NCI-H510A (cell line): ENCODE results near the gene SLC15A5.

Experiments
- DNase-seq: peaks from one replicate; lab custom pipeline; 2025; lab: John Stamatoyannopoulos, UW

SLC15A5 gene

DNA sequence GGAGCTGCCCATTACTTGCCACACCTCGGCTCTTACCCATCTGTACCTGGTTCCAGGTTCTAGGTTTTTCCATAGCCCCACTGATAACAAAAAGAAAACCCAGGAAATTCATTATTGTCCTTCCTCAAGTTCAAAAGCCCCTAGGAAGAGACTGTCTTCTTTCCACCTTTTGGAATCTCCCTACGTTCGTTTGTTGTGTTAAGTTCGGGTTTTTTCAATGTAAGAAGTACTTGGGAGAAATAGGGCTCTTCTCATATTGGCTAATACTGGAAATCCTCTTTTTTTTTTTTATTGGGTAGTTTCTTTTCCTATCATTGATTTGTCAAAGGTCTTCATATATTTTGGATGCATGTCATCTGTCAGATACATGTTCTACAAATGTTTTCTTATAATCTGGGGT lies 17.3 kb downstream of the SLC15A5 start:
- DNase-seq = no peak

GRCh38 chr12:16258963-16259362 lies 18.5 kb downstream of the SLC15A5 start:
- no peak for DNase-seq

DNA sequence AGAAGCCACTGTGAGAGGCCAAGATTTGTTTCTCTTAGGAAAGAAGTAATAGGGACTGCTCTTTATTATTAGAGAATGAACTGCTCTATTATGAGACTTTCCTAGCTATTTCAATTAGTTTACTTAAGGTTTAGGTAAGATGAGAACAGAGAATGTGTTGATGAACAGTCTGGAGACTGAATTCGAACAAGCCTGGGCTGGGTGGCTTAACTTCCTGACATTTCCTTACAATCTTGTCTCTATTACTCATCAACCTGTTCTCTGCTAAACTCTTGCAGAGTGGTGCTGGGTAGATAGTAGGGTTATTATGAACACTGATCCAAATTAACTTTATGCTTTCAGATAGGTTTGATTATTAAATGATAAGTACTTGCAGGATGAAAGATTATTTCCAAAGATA lies 31.2 kb downstream of the SLC15A5 start:
- DNase-seq = no peak

DNA sequence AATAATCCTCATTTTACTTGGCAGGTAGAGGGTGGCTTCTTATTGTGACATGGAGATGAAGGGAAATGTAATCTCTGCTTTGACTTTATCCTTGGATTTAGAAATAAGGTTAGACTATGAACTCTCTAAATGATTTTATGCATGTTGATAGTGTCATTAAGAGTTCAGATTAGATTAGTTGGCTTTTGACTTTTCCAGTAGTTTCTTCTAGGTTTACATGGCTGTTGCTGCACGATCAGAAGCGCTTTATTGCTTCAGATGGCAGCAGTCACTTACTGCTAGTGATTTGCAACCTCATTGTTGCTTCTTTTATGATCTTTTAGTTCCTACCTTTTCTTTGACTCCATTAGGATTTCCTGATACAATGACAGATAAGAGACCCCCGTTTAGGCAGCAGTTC lies 32.3 kb downstream of the SLC15A5 start:
- DNase-seq = no peak

DNA sequence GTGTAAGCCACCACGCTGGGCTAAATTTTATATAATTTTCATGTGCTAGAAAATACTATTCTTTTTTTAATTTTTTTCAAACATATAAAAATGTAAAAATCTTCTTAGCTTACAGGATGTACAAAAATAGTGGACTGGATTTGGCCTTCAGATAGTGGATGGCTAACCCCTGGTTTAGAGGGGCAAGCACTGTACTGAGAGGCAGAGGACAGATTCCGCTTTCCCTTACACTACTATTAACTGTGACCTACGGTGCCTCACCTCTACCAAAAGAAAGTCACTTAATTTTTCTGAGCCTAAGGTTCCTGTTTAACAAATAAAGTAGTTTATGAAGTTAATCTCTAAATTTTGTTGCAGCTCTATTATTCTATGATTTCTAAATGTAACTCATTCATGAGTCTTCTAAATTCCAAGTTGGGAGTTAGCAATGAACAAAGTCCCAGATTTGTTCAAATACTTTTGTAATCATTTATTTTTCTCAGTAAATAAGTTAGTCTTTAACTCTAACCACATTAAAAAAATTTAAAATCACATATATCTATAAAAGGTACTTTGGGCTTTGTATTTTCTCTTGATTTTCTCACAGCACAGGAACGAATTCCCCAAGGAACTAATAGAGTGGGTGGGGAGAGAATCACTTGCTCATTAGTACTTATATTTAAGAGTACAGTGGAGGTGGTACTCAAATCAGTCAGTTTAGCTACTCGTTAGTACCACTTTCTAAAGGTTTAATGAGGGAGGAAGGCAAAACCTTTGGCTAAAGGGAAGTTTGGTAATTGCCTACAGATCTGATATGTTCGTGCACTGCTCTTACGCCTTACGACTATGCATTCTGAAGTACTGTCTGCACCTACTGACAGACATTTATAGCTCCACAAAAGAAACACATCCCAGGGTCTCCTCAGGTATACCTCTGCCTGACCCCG lies 33.7 kb downstream of the SLC15A5 start:
- DNase-seq = no peak

- no peak for DNase-seq
Observed at GRCh38 chr12:16241346-16241745, 36.1 kb downstream of the SLC15A5 start.

- DNase-seq = no peak
Observed at GRCh38 chr12:16238661-16239060, 38.8 kb downstream of the SLC15A5 start.

GRCh38 chr12:16229676-16230075 lies 47.8 kb downstream of the SLC15A5 start:
- DNase-seq = no peak

- DNase-seq = no peak
Observed at GRCh38 chr12:16228067-16228466, 49.4 kb downstream of the SLC15A5 start.

GRCh38 chr12:16225692-16226091 lies 51.8 kb downstream of the SLC15A5 start:
- DNase-seq = no peak

DNA sequence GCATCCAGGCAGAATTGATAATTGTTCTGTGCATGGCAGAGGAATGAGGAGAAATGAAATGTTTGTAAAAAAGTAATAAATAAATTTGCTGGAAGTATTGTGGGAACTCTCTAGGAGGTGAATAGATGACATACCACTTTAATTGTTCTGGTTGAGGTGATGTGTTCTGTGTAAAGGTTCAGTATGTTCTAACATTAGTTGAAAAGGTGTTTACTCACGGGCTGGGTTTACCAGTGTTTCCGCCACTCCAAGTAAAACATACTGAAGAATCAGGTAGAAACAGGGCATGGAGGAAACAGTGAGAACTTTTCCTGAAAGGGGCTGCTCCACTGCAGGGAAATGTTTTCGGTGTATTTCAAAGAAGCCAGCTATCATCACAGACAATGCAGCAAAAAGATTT lies 53.3 kb downstream of the SLC15A5 start:
- DNase-seq = no peak

GRCh38 chr12:16221776-16222175 lies 55.7 kb downstream of the SLC15A5 start:
- no peak for DNase-seq

DNA sequence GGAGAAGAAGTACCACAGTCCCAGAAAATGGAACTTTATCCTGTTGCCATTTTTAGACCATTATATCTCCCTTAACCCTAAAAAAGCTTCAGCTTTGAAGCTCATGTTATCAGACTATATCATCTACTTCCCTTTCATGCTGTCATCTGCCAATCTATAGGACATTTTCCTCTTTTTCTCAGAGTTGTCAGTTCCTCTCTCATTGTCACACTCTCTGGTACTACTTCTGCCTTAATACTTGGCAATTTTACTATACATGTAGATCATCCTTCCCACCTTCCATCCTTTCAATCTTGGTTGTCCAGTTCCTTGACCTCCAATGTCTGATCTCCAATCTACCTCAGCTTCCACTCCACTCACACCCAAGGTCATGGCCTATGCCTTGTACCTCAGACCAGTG lies 57.4 kb downstream of the SLC15A5 start:
- no peak for DNase-seq

GRCh38 chr12:16218934-16219751 lies 58.3 kb downstream of the SLC15A5 start:
- no peak for DNase-seq

DNA sequence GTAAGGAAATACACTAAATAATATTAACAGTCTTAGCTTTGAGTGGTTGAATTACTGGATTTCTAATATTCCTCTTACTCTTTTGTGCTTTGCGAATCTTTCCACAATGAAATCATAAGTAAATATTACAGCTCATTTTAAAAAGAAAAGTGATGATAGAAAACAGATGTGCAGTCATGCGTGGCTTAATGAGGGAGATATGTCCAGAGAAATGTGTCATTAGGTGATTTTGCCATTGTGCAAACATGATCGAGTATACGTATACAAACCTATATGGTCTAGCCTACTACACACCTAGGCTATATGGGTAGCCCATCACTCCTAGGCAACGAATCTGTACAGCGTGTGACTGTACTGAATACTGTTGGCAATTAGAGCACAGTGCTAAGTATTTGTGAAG lies 59.3 kb downstream of the SLC15A5 start:
- DNase-seq = no peak

GRCh38 chr12:16211731-16212130 lies 65.8 kb downstream of the SLC15A5 start:
- no peak for DNase-seq

GRCh38 chr12:16198884-16199283 lies 78.6 kb downstream of the SLC15A5 start:
- no peak for DNase-seq

- no peak for DNase-seq
Observed at GRCh38 chr12:16197600-16197999, 79.9 kb downstream of the SLC15A5 start.

DNA sequence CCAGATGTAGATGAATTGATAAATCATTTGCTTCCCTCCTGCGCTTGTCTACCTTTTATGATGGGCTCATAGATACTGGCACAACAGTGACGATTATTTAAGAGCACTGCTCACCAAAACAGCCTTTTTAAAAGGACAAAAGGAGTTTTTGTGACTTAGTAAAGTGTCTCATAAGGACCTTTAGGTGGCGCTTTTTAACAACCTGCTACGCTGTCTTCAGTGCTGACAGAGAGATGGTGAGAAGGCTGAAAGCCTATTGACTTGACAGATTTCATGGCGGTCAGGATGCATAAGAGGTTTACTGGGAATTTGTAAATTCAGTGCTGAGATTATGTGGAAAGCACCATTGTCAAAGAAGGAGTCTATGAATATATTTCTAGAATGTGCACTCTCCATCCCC lies 87.6 kb downstream of the SLC15A5 start:
- peak; percentile 3 for DNase-seq

DNA sequence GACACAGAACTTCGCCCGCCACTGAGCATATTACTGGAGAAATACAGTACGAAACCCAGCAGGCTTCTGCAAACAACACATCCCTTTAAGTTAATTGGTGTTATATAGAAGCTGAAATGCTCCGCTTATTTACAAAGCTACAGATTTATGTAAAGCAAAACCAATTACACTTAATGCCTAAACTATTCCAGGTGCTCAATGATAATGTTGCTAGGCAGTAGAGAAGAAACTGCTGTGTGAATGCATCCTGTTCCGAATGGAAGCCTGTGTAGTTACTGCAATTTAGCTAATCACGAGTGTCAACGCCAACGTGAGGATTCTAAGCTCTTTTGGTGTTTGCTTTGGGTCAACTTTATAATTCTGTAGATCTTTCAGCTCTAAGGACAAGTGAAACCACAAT lies 89.8 kb downstream of the SLC15A5 start:
- DNase-seq = no peak

DNA sequence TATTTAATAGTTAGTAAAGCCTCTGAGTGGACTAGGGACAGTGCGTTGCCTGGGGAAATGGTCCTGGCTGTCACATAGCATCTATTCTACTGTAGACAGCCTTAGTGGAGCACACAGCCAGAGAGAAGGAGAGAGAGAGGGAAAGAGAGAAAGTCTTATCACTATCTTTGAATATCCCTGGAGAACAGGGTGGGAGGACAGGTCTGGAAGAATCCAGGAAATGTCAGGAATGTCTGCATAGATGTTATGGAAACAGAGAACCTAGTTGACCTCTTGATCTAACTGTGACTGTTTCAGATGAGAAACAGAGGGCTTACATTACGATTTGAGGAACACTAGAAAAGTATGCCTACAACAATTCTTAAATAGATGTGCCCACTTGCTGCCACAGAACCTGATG lies 92.8 kb downstream of the SLC15A5 start:
- no peak for DNase-seq

DNA sequence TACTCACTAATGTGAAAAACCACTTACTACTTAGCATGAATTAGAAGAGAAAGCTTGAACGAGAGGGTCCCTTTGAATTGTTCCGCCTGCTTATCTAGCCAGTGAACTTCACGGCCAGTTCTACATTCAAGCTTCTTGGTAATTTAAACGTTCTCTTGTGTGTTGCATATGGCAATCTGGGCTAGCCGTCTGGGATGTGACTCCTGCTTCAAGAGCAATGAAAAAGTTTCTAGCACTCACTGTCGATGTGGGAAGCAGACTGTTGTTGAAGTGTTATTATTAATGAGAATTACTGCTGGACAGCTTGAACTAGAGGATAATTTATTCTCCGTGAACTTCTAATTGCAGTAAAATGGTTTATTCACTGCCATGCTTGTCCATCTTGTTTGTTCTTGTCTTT lies 93.9 kb downstream of the SLC15A5 start:
- DNase-seq = no peak

DNA sequence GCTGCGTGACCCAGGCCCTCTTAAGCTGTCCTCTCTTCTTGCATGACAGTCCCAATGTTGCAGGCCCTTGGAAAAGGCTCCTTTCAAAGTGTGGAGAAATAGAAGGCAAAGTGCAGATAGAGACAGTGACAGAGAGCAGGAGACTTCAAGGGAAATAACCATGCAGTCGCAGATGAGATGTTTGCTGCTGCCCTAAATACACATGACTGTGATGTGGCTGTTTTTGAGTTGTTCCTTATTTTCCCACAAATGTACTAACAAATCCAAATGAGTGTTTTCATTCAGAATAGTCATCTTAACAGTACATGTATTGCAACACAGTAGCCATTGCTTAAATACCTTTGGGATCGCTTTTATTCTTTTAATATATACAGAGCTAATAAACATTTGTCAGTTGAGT lies 101.6 kb downstream of the SLC15A5 start:
- no peak for DNase-seq
